Measurements from ENCODE around the gene CCDC197.

Gene CCDC197

DNA sequence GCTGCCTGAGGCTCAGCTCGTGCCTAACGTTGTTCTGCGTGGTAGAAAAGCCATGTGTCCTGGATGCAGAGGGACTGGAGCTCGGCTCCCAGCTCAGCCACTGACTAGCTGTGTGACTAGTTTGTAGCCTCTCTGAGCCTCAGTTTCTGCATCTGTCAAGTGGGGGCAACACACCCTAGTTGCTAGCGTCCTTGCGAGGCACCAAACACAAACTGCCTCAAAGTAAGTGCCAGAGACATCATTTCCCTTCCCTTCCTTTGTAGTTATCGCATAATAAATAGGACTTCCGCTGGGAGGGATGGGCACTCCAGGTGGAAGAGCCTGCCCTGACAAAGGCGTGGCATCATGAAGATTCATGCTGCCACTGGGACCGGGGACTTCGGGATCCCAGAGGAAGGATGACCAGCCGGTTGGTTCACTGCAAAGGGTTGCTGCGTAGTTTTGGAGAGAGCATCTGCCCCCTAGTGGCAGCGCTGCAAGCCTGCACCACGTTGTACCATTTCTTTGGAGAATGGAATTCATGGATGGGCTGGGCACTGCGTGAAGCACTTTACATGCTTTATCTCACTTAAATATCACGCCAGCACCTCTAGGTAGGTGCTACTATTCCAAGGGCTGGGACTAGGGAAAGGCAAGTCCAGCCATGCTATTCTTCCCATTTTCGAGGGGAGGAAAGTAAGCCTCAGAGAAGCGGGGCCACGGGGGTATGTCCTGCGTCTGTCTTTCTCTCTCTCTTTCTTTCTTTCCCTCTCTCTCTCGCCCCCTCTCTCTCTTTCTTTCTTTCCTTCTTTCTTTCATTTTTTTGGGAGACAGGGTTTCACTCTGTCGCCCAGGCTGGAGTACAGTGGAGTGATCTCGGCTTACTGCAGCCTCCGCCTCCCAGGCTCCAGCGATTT lies 4.6 kb downstream of the CCDC197 start:
- peak; percentile 63 to 67 for DNase-seq

DNA sequence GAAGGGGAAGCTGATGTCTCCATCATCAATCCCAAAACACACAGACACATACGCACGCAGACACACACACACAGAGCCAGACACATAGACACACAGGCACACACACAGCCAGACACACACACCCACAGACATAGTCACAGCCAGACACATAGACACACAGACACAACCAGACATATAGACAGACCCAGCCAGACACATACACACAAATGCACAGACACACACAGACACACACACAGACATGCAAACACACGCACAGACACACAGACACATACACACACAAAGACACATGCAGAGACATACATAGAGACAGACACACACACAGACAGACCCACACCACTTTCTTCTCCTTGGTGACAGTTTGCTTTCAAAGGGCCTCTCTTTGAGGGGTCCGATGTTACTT lies 6.3 kb downstream of the CCDC197 start:
- DNase-seq = no peak

DNA sequence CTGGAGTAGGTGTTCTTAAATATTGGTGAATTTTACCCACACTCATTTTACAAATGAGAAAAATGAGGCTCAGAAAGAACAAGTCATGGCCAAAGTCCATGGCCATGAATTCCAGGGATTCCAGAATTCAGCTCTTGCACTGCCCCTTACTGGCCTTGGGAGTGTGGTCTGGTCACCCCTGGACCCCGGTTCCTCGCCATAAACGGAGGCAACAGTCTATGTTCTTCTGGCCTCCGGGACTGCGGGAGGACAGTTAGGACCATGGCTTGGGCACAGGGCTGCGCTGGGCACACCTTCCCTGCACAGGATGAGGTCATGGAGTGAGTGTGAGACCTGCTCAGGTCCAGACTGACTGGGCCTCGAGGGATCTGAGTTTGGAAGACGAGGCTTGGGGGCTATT lies 6.9 kb downstream of the CCDC197 start:
- no peak for DNase-seq

DNA sequence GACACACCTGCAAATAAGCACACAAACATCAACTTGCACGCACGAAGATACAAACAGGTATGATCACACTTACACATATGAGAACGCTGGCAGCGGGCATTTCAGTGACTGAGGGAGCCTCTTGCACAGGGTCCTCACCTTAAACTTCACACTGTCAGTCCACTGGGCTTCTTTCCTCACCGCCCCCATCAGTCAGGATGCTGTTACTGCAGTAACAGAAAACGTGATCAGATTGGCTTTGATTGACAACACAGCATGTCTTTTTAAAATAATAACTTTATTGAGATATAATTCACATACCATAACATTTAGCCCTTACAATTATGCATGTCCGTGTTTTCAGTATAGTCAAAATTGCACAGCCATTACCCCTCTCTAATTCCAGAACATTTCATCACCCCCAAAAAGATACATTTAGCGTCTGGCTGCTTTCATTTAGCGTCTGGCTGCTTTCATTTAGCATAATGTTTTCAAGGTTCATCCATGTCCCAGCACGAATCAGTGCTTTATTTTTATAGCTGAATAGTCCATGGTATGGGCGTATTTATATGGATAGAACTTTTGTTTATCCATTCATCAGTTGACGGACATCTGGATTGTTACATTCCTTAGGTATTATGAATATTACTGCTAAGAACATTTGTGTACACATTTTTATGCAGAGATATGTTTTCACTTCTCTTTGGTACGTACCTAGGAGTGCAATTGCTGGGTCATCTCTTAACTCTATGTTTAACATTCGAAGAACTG lies 8.4 kb downstream of the CCDC197 start:
- no peak for DNase-seq

DNA sequence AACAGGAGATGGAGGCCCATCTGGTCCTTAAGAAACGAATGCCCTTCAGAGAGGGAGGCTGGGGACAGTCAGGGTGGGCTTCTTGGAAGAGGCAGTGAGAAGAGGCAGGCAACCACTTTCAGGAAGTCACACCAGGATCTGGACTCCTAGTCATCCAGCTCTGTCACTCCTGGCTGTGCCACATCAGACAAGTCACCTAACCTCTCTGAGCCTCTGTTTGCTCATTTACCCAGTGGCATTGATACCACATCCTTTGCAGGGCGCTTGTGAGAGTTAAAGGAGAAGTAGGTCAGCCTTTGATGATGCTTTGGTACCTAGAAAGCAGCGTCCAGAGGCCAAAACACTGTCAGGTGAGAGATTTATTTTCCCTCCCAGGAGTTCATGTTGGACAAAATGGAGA lies 11.1 kb downstream of the CCDC197 start:
- no peak for DNase-seq

DNA sequence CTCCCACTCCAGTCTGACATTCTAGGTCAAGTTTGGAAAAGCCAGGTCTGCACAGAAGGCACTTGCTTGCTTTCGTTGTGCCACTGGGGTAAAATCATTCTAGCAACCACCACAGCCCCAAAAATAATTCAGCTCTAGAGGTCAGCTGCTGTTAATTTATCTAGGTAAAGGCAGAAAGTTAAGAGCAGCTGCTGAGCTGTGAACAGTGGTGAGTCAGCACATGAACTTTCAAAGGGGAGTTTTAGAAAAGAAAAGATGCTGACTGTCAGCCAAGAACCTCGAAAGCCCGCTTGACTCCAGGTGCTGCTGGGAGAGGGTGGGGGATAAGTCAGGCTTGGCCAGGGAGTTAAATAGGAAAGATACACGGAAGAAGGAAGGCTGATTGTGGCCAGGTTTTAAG lies 12.7 kb downstream of the CCDC197 start:
- no peak for DNase-seq

DNA sequence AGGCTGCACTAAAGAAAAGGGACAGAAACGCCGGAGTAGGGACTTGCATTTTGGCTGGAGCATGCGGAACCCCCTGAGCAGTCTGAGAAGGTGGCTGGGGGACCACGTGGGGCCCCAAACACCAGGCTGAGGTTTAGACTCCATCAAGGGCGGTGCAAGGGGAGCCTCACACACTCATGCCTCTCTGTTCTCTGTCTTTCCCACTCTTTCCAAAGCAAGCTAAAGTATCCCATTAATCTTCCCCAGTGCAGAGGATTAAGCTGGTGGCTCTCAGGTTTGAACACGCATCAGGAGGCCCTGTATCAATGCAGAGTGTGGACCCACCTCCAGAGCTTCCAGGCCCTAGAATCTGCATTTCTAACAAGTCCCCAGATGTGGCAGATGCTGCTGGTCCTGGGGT lies 13.5 kb downstream of the CCDC197 start:
- DNase-seq = no peak

DNA sequence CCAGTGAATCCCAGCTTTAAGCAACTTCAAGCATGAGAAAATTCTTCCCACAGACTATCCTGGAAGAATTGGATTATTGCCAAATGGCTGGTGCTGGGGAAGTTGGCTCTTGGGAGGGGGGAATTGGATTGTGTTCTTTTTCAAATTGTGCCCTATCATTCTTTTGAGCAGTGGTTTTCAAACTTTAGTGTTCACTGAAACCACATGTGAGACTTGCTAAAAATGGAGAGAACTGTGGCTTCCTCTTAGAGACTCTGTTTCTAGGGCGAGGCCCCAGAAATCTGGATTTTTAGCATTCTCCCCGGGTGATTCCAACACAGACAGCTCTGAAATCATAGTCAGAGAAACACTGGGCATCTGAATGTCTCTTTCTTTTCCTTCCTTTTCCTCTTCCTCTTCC lies 14.7 kb downstream of the CCDC197 start:
- DNase-seq = no peak

DNA sequence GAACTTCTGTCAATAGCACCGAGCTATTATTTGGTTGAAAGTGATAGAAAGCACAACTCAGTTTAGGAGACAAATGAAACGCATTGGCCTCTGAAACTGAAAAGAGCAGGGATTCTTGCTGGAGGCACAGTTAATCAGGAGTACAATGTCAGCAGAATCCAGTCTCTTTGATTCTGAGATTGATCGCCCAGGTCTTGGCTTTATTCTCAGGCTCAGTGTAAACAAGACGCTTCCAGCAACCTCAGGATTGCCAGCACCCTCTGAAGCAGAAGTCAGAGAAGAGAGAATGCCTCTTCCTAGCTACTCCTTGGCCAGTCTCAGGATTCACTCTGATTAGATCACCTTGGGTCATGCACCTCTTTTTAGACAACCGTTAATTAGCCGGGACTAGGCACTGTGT lies 17.3 kb downstream of the CCDC197 start:
- DNase-seq = no peak

DNA sequence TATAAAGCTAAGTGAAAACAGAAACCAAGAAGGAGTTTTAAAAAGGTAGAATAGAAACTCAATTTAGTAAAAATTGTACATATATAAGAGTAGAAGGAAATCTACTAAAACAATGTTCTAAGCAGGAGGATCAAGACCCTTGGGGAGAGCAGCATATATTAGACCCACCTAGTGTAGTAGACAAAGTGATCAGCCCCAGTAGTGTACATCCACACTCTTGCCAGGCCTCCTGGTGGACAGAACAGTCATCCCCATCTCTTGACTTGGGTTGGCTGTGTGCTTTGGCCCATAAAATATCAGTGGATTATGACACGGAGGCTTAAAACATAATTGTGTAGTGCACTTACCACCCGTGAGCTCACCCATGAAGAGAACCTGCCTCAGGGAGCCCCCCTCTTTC lies 18.1 kb downstream of the CCDC197 start:
- no peak for DNase-seq

DNA sequence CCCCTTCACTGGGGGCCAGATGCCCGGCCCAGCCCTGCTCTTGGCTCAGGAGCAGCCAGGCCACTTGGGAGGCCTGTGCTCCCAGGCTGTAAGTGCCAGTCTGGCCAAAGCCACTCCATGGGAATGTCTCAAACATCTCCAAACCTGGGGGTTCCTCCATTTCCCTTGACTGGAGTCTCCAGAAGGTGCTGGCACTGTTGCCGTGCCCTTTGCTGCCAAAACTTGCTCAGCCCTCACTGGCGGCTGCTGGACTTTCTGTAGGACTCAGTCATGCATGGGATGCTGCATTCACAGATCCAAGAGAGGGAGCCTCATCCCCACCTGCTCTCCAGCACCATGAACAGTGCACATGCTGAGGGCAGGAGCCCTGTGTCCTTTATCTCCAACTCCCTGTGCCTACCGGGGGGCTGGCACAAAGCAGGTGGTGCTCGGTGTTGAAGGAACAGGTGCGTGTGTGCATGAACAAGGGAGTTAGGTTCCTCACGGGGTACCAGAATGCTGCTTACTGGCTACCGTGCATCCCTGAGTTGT lies 19.4 kb downstream of the CCDC197 start:
- DNase-seq = no peak

DNA sequence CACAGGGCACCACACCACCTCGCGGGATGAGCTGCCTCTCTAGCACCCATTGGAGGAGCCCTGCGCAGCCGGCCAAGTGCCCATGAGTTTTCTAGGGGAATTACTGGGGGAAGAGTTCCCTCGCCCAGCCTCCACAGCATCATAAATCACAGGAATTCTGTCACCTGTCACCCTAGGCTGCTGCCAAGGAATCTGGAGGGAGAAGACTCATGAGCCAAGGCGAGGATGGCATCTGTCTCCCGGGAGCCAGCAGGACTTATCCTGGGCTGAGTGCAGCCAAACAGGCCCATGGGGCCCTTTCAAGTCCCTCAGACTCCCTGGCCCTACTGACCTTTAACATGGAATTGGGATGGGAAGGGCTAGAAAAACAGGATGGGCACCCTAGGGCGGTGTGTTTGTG lies 21.2 kb downstream of the CCDC197 start:
- no peak for DNase-seq

DNA sequence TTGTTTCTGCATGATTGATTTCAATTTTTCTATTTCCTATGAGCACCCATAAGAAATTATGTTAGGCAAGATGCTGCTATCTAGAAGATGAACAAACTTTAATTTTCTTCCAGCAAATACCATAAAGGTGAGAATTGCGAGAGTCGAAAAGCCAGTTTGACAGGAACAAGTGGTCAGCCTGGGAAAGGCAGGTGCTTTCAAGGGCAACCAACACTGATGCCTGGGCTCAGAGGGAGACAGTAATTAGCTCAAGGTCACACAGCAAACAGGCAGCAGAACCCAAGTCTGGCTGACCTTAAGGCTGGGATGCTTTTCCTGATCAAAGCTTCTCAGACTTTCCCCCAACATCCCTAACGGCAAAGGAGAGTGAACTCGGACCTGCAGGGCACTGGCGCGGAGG lies 22.2 kb downstream of the CCDC197 start:
- DNase-seq = no peak

DNA sequence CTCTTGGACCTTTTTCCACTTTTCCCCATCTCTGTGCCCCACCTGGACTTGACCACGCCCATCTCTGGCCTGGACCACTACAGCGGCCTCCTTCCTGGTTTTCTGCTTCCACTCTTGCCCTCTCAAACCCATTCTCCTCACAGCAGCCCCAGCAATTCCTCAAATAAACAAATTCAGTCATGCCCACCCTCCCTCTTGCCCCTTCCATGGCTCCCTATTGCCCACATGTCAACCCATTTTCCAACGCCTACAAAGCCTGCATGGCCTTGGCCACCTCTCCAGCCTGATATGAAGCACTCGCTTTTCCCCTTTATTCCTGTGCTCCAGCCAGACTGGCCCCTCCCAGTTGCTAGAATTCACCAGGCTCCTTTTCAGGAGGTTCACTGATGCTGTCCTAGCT lies 23.2 kb downstream of the CCDC197 start:
- DNase-seq = no peak

DNA sequence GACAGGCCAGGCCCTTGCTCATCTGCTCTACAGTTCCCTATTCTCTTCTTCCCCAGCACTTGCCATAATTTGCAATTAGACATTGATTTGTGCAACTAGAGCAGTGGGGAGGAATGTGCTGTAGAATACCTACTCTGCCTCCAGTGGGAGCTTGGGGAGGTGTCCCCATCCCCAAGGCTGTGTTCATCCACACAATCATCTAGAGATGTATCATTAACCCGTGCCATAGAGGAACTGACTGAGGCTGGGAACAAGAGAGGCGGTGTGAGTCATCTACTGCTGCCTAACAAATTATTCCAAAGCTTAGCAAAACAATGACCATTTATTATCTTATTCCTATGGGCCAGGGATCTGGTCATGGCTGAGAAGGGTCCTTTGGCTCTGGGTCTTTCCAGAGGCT lies 23.9 kb downstream of the CCDC197 start:
- no peak for DNase-seq

DNA sequence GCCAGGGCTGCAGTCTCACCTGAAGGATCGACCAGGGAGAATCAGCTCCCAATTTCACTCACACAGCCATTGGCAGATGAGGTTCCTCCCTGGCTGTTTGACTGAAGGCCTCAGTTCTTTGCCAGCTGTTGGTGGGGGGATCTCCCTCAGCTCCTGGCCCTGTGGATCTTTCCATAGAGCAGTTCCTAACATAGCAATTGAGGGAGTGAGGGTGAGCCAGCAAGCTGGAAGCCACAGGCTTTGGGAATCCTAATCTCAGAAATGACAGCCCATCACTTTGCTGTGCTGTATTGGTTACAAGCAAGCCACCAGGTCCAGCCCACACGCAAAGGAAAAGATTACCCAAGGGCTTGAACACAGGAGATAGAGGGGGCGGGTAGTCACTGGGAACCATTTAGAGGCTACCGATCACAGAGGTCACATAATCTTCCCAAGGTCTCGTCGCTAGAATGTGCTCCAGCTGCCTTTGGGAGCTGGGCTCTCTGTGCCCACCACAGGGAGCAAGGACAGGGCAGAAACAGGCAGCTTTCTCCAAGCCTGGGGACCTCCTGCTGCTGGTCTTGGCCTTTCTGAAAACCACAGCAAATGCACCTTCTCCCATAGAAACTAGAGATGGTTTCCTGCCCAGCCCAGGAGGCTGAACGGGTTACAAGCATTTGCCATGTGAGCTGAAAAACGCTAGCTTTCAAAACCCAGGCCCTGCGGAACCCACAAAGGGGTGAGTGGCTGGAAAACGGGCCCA lies 24.5 kb downstream of the CCDC197 start:
- no peak for DNase-seq

DNA sequence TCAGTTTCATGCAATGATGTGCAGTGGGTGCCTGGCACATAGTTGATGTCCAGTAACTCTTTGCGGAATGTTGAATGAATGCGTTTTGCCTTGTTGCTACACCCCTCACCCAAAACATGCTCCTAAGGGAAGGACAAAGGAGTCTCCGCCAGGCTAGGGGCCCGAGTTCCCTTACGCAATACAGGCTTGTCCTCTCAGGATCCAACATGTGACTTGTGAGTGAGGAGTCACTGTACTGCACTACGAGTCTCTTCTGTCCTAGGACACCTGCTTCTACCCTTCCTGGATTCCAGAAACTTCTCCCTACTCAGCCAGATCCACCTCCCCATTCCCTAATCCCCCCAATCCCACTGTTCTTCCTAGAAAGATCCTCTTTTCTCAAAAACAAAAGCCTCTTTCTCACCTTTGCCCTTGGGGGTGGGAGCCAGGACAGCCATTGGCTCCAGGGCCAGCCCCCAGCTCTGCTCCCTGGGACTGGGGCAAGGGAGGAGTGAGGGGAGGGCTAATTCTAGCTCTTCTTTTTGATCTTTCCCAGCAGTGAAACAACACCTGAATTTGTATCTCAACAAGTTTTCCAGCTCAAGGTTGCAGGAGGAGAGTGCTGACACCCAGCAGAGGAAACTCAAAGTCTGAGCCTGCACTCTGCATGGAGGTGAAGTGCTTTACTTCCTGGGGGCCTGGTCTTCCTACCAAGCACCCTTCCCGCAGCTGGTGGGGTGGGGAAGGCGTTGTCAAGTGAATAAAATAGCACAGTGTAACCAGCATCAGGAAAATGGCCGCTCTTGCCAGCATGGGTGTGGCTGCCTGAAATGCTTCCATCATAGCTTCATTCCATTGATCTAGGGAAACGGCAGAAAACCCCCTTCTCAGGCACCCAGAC lies 25.7 kb downstream of the CCDC197 start:
- no peak for DNase-seq

DNA sequence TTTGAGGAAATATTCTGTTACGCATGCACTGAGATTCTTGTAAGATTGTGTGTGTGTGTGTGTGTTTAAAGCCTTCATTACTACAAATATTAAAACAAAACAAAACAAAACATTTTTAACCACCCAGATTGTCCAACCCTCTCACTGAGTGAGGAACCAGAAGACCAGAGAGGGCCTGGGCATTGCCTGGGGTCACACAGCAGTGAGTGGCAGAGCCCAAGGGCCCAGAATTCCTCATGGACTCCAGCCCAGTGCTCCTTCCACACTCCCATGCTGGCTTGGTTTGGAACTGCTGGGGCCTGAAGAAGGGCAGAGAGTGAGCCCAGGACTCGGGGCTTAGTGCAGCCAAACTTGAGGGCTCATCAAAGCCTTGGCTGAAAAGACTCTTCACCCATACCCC lies 27.4 kb downstream of the CCDC197 start:
- DNase-seq = no peak

DNA sequence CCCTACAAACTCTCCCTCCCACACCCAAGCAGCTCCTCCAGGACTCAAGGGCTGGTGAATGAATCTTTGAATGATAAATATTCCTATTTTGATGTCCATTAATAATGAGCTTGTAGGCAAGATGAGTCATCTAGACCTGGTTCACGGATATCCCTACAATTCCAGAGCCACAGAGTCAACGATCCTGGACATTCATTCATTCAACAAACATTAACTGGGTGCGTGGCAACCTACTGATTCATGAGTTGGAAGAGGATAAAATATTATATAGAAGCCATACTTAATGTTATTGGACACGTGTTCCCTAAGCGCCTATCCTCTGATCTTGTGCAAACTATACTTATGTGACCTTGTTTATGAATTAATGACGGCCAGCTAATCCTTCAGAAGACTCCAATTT lies 28.6 kb downstream of the CCDC197 start:
- no peak for DNase-seq

DNA sequence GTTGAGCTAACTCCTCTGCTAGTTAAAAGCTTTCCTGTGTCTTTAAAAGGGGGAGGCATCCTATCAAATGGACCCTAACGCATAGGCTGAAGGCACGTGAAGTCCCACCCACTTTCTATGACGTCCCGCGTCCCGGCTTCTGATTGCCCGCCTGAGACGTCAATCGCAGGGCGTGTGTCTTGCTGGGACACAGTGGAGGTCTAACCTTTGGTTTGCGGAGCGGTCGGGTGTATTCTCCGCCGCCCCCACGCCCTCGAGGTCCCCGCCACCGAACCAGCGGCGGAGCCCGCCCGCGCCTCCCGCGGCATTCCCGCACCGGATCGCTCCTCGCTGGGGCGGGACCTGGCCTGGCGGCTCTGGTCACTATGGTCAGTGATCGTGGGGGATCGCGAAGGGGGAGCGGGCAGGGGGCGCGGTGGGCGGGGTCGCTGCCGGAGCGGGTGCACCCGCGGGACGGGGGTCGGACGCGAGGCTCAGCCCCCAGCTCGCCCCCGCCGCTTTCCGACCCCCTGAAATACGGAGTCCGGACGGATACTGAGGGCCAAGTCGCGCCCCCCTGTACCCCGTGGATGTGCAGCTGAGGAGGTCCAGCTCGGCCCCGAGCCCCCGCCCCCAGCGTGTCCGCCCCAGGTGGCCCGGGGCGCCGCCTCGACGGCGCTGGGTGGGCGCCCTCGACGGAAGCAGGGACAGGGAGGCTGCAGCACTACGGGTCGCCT lies 29.2 kb downstream of the CCDC197 start, which contains the start of gene OTUB2:
Gene OTUB2 (plus strand): TSS at position 168 of the 716 bp plus-strand sequence. CDS start 198 bp downstream, at position 366.
- peak; percentile 97 to 99 for DNase-seq

DNA sequence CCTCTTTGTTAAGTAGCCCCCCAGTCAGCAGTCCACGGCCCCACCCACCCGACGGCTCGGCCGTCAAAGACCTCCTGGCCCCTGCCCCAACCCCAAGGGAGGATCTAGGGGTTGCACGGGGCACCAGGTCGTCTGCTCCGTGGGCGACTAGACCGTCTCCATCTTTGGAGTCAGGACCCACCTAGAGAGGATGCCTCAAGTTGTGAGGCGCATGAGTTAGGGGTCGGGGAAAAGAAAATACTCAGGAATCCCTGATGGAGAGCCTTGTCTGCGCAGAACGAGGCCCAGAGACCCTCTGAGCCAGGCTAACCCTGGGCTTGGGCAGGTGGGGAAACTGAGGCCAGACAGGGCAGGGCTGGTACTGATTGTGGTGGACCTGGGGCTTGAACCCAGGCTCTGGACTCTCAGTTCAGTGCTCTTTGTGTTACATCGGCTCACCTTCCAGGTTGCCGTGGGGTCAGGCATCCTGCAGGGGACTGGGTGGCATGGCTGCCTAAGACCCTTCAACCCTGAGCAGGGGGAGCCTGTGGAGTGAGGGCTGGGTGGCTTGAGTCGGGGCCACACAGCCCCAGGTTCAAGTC lies 29.9 kb downstream of the CCDC197 start:
- no peak for DNase-seq
